Ascending aorta (tissue), 2 donors: ENCODE measurements around the gene PPP2R2D. TPM values are rescaled to one million over a fixed set of nuclear protein-coding genes. Genes with fewer than 3 reads are reported as not detected.
"Not testable (repeated sequence)": the region's sequence is repeated elsewhere in the genome, so short reads cannot be mapped to it uniquely, and the experiment has no call there.

Source experiments
- DNase-seq, 2 donors: peaks; one replicate each; pipeline ENCODE4 v3.0.0-alpha.2; 2019; ENCODE audit warnings: low spot score in 2 of 2
- H3K27ac ChIP-seq, 2 donors: fragments of 200-600 bp; sonication (generic); one replicate each; pipeline ENCODE4 v1.5.1; 2016 to 2017; ENCODE audit warnings: mild to moderate bottlenecking in 1 of 2
- H3K27me3 ChIP-seq: fragments of 200-600 bp; sonication (generic); one replicate; pipeline ENCODE4 v1.5.1; 2017
- H3K36me3 ChIP-seq, 2 donors: fragments of 200-600 bp; sonication (generic); one replicate each; pipeline ENCODE4 v1.5.1; 2016
- H3K4me1 ChIP-seq, 2 donors: fragments of 200-600 bp; sonication (generic); one replicate each; pipeline ENCODE4 v1.5.1; 2016 to 2017; ENCODE audit warnings: mild to moderate bottlenecking in 1 of 2
- H3K4me3 ChIP-seq, 2 donors: fragments of 200-600 bp; sonication (generic); one replicate each; pipeline ENCODE4 v1.5.1; 2016 to 2017; ENCODE audit warnings: mild to moderate bottlenecking in 1 of 2
- H3K9me3 ChIP-seq, 2 donors: fragments of 200-600 bp; sonication (generic); one replicate each; pipeline ENCODE4 v1.5.1; 2016
- intact Hi-C: fragments of 100-400 bp; cut with DNase I; formaldehyde crosslinking; loops from one replicate; pipeline ENCODE4 v1.15.1; 2023
- total RNA-seq: library from RNA; depleted of rRNA; stranded (reverse); fragments of >200 nt; gene quantifications from one replicate; pipeline ENCODE4 v1.1.0, GENCODE V29; 2016
- TF ChIP-seq, protein P1 (sequence below), 3 experiments: fragments of 200-600 bp in 2 of 3; fragments of 450-650 bp in 1 of 3; sonication (generic) in 2 of 3; IDR thresholded peaks; one replicate each; pipeline ENCODE4 v1.5.1; 2016 to 2019; ENCODE audit warnings: antibody characterized with exemption in 3 of 3, mild to moderate bottlenecking in 1 of 3, moderate library complexity in 1 of 3

Gene PPP2R2D
- total RNA-seq, 1 donor from 2014 or later = 11.8 TPM

GRCh38 chr10:131983780-131984179 is 83.0 kb downstream of the PPP2R2D start:
- intact Hi-C loops = loop anchor here (2.0 to 5.0 kb wide), 5 partner anchors 37 to 554 kb away; partner anchors contain the start of genes INPP5A, LRRC27 and STK32C
- H3K27me3 ChIP-seq = no peaks in the 10 kb centered on the region

DNA sequence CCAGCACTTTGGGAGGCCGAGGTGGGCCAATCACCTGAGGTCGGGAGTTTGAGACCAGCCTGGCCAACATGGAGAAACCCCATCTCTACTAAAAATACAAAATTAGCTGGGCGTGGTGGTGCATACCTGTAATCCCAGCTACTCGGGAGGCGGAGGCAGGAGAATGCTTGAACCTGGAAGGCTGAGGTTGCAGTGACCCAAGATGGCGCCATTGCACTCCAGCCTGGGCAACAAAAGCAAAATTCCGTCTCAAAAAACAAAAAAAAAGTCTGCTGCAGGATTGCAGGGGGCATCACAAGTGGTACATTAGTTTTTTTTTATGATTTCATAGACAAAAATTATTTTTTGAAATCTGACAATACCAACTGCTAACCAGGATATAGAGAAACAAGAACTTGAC is 86.0 kb downstream of the PPP2R2D start:
- H3K27ac ChIP-seq, intact Hi-C loops, H3K4me3 ChIP-seq, H3K36me3 ChIP-seq, H3K9me3 ChIP-seq, DNase-seq, H3K4me1 ChIP-seq, H3K27me3 ChIP-seq: not testable (repeated sequence)

More at GRCh38 chr10:131983780-131984179, 83.0 kb downstream of the PPP2R2D start:
- DNase-seq = no peak
- no peaks in the 10 kb centered on the region for H3K36me3 ChIP-seq
- no peak overlapping the region for H3K27ac ChIP-seq
- no peak overlapping the region for H3K4me3 ChIP-seq
- peaks cover 6 to 11% of the 10 kb centered on the region in 2 donors for H3K4me1 ChIP-seq
- TF ChIP-seq, protein P1, sequence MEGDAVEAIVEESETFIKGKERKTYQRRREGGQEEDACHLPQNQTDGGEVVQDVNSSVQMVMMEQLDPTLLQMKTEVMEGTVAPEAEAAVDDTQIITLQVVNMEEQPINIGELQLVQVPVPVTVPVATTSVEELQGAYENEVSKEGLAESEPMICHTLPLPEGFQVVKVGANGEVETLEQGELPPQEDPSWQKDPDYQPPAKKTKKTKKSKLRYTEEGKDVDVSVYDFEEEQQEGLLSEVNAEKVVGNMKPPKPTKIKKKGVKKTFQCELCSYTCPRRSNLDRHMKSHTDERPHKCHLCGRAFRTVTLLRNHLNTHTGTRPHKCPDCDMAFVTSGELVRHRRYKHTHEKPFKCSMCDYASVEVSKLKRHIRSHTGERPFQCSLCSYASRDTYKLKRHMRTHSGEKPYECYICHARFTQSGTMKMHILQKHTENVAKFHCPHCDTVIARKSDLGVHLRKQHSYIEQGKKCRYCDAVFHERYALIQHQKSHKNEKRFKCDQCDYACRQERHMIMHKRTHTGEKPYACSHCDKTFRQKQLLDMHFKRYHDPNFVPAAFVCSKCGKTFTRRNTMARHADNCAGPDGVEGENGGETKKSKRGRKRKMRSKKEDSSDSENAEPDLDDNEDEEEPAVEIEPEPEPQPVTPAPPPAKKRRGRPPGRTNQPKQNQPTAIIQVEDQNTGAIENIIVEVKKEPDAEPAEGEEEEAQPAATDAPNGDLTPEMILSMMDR (IDR thresholded peaks at IDR 0.05) = no peak
- peaks cover 0 to 5% of the 10 kb centered on the region in 2 donors for H3K9me3 ChIP-seq

DNA sequence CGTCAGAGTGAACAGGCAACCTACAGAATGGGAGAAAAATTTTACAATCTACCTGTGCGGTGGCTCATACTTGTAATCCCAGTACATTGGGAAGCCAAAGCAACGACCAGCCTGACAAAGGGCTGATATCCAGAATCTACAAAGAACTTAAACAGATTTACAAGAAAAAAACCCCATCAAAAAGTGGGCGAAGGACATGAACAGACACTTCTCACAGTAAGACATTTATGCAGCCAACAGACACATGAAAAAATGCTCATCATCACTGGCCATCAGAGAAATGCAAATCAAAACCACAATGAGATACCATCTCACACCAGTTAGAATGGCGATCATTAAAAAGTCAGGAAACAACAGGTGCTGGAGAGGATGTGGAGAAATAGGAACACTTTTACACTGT is 86.5 kb downstream of the PPP2R2D start:
- H3K27me3 ChIP-seq, H3K9me3 ChIP-seq, H3K4me1 ChIP-seq, H3K36me3 ChIP-seq, intact Hi-C loops, H3K4me3 ChIP-seq, H3K27ac ChIP-seq, DNase-seq: not testable (repeated sequence)

- intact Hi-C loops, H3K27me3 ChIP-seq, H3K4me3 ChIP-seq, H3K9me3 ChIP-seq, H3K27ac ChIP-seq, DNase-seq, H3K4me1 ChIP-seq, H3K36me3 ChIP-seq: not testable (repeated sequence)
These were observed 87.0 kb downstream of the PPP2R2D start for GRCh38 chr10:131987786-131988185.

DNA sequence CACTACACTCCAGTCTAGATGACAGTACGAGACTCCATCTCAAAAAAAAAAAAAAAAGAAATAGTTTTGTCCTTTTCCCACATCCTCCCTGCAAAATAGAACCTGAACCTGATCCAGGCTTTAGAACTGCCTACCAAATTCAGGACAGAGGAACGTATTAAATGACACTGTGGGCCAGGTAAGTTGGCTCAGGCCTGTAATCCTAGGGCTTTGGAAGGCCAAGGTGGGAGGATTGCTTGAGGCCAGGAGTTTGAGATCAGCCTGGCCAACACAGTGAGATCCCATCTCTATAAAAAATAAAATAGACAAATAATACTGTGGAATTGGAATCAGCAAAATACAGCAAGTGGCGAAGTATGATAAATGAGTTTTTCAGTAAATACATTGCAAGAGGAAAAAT is 90.9 kb downstream of the PPP2R2D start:
- no peaks in the 10 kb centered on the region for H3K36me3 ChIP-seq
- intact Hi-C loops = no loop called here
- no peaks in the 10 kb centered on the region for H3K4me1 ChIP-seq
- H3K27me3 ChIP-seq = no peaks in the 10 kb centered on the region
- TF ChIP-seq, protein P1 (IDR thresholded peaks at IDR 0.05) = no peak
- peaks cover 0 to 5% of the 10 kb centered on the region in 2 donors for H3K9me3 ChIP-seq
- no peak for DNase-seq
- H3K4me3 ChIP-seq = no peak overlapping the region
- H3K27ac ChIP-seq = no peak overlapping the region

DNA sequence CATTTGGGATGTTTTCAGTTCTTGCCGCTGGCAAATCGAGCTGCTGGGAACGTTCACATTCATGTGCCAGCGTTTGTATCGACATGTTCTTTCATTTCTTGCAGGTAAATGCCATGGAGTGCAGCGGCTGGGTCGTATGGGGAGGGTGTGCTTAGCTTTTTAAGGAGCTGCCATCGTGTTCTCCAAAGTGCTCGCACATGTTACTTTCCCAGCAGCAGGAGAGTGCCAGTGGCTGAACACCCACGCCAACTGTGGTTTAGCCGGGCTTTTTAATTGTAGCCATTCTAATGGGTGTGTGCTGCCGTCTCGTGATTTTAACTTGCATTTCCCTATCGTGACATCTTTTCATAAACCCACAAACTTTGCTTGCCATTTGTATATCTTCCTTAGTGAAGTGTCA is 92.5 kb downstream of the PPP2R2D start:
- Histone ChIP-seq H3K4me1 (no peaks in the 10 kb centered on the region), H3K27me3 (no peaks in the 10 kb centered on the region), H3K27ac (no peak overlapping the region), H3K4me3 (no peak overlapping the region), H3K9me3 (peaks cover 0 to 1% of the 10 kb centered on the region in 2 donors), H3K36me3 (no peaks in the 10 kb centered on the region)
- DNase-seq = no peak
- intact Hi-C loops = no loop called here
- TF ChIP-seq, protein P1 (IDR thresholded peaks at IDR 0.05) = no peak

GRCh38 chr10:131994435-131994834 is 93.6 kb downstream of the PPP2R2D start:
- Histone ChIP-seq H3K27me3 (no peaks in the 10 kb centered on the region), H3K4me3 (no peak overlapping the region), H3K9me3 (no peaks in the 10 kb centered on the region), H3K4me1 (no peaks in the 10 kb centered on the region), H3K36me3 (no peaks in the 10 kb centered on the region), H3K27ac (no peak overlapping the region)
- TF ChIP-seq, protein P1 (IDR thresholded peaks at IDR 0.05) = no peak
- intact Hi-C loops = no loop called here
- no peak for DNase-seq
